GM18861 (cell line): ENCODE data around the gene RIN2.
A peak's percentile ranks its signal among the peaks of the same experiment; 100 is the strongest.

Experiments
- ATAC-seq: cut with Tn5 transposase; IDR thresholded peaks from one replicate; pipeline ENCODE4 v1.9.1; 2021; ENCODE audit not compliant: unreplicated experiment

The RIN2 gene

DNA sequence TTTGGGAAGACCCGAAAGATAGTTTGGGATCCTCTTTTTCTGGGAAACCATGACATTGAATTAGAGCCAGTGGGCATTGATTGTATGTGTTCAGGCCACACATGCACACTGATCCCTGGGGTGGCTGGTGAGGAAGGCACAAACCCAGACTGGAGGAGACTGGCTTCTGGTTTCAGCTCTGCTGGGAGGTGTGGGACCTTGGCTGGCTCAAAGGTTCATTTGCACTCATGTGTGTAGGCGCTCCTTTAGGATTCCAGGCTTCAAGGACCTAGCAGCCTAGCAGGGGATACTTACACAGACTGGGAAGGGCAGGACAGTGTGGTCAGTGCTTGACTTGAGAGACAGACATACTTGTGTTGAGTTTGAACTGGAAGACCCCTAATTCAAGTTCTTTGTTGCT, 7.2 kb downstream of the RIN2 start:
- ATAC-seq, result no peak

DNA sequence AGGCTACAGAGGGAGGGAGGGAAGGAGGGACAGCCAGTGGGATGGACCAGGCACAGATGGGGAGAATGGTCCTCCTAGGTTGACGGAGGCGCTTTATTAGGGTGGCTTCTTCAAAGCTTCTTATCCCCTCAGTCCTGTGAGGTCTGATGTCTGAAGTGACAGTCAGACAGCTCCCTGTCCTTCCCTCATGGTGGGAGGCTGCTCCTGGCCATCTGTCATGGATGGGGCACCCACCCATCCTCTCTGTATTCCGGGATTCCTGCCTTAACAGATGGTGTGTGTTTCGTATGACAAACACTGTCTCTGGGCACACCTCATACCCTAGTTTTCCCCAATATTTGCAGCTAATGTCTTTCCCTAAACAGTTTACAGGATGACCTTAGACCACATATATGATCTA, 7.9 kb downstream of the RIN2 start:
- no peak for ATAC-seq

- no peak for ATAC-seq
Measured at GRCh38 chr20:19767070-19767469, 9.0 kb downstream of the RIN2 start.

GRCh38 chr20:19768325-19768842, 10.3 kb downstream of the RIN2 start:
- no peak for ATAC-seq

GRCh38 chr20:19769507-19769906, 11.4 kb downstream of the RIN2 start:
- ATAC-seq, result no peak

- no peak for ATAC-seq
Measured at GRCh38 chr20:19770375-19770774, 12.3 kb downstream of the RIN2 start.

DNA sequence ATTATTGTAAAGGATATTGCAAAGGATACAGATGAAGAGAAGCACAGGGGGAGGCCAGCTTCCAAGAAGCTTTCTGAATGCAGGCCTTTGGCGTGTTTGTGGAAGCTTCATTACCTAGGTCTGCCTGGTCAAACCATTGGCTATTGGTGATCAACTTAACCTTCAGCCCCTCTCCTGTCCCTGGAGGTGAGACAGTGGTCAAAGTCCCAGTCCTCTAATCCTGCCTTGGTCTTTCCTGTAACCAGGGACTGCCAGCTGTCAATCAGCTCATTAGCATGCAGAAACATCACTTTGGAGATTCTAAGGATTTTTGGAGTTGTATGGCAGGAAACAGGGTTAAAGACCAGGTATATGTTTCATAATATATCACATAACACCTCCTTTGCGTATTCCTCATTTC, 13.0 kb downstream of the RIN2 start:
- ATAC-seq, result no peak

DNA sequence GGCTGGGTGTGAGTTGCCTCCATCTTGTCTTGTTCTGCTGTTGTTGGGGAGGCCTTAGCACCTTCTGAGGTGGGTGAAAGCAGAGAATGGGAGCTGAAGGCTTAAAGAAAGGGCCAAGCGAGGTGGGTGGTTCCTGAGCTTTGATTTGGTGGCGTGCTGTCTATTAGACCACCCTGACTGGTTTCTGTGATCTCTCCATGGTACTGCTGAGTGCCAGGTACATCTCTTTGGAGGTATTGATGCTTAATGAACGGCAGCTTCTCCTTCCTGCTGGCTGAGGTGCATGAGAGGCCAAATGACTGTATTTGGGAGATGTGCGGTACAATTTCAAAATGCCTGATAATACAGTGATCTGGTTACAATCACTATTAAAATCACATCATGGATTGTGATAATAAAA, 15.4 kb downstream of the RIN2 start:
- ATAC-seq, result no peak

- ATAC-seq, result no peak
Measured at GRCh38 chr20:19774135-19774933, 16.3 kb downstream of the RIN2 start.

GRCh38 chr20:19775353-19776253, 17.5 kb downstream of the RIN2 start:
- no peak for ATAC-seq

- ATAC-seq, result no peak
Measured at GRCh38 chr20:19777315-19777714, 19.3 kb downstream of the RIN2 start.

DNA sequence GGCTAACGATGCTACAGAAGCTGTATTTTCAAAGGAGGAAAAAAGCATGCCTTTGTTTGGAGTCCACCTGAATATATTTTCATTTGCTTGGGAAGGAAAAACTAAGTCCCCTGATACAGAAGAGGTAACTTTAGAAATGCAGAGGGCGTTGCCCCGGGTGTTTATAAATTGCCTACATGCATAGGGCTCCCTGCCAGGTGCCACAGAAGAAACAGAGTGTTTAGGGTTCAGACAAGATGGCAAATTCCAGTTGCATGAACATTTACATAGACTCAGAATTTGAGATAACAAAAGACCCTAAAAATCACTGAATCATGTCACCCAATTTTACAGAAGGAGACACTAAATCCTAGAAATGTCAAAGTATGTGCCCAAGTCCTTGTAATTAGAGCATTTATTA, 19.9 kb downstream of the RIN2 start:
- ATAC-seq, result no peak

GRCh38 chr20:19778404-19778803, 20.3 kb downstream of the RIN2 start:
- ATAC-seq, result no peak

GRCh38 chr20:19779634-19780033, 21.6 kb downstream of the RIN2 start:
- ATAC-seq, result peak; percentile 89

- ATAC-seq, result no peak
Measured at GRCh38 chr20:19780261-19780660, 22.2 kb downstream of the RIN2 start.

DNA sequence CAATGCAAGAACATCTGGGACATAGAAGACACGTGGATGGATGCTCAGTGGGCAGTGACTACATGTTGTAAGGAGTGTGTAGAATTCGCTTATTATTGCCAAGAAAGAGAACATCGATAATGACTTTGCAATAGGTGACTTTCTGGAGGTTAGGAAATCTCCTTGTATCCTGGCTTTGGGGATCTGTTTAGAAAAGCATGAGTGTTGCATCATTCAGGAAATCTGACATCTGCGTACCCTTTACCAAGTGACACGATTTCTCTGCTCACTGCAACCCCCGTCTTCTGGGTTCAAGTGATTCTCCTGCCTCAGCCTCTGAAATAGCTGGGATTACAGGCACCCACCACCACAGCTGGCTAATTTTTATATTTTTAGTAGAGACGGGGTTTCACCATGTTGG, 23.2 kb downstream of the RIN2 start:
- ATAC-seq, result no peak

- no peak for ATAC-seq
Measured at GRCh38 chr20:19782669-19783068, 24.6 kb downstream of the RIN2 start.

DNA sequence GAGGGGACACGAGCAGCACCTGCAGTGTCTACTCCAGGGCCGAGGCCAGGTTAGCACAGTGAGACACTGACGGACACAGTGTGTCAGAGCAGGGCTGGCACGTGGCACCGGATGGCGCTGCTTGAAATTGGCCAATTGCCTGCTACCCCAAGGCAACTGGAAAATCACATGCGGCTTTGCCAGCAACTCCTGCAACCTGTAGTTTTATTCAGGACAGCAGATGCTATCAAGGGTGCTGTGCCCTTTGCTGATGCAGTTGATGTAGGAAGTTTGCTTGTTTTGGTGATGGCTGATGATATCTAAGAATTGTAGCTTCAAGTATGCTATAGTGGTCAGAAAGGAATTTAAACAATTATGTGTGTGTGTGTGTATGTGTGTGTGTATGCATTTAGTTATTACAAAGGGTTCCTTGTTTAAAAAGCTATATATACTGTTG, 25.9 kb downstream of the RIN2 start:
- ATAC-seq, result no peak

GRCh38 chr20:19784511-19785172, 26.6 kb downstream of the RIN2 start:
- ATAC-seq, result no peak

DNA sequence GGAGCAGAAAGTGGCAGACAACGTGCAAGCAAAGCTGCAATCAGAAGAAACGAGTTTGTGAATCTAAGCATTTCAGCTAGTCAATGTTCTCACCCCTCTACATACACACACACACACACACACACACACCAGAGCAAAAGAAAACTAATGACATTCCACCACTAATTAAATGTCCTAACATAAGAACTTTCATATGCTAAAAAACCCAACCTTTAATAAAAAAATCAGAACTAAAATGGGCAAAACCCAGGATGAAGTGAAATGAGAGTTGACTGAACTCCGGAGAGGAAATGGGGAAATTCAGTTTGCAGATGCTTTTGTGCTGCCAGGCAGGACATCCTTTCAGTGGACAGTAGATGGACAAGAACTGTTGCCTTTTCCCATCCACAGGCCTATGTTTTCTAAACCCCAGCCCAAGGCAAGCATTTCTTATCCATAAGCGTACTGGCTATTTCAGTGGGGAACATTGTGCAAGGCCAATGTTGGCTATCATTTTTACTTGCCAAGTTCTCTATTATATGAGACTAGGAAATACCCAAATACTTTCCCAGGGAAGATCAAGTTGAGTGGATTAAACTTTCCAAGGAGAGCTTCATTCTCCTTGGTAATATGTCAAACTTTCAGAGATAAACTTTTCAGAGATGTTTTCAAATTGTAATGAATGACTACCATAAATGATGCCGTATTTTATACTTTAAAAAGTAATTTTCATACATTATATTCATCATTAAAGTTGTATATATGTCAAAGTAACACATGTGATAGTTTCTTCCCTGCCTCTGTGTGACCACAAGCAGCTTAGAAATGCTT, 27.3 kb downstream of the RIN2 start:
- ATAC-seq, result no peak

GRCh38 chr20:19785983-19786285, 27.9 kb downstream of the RIN2 start:
- ATAC-seq, result no peak
